Ascending aorta (tissue), 2 donors: ENCODE measurements around the gene INAVA. TPM values are rescaled to one million over a fixed set of nuclear protein-coding genes. Genes with fewer than 3 reads are reported as not detected.

ENCODE experiments used
- DNase-seq, 2 donors: peaks; one replicate each; pipeline ENCODE4 v3.0.0-alpha.2; 2019; ENCODE audit warnings: low spot score in 2 of 2
- H3K27ac ChIP-seq, 2 donors: fragments of 200-600 bp; sonication (generic); one replicate each; pipeline ENCODE4 v1.5.1; 2016 to 2017; ENCODE audit warnings: mild to moderate bottlenecking in 1 of 2
- H3K27me3 ChIP-seq: fragments of 200-600 bp; sonication (generic); one replicate; pipeline ENCODE4 v1.5.1; 2017
- H3K36me3 ChIP-seq, 2 donors: fragments of 200-600 bp; sonication (generic); one replicate each; pipeline ENCODE4 v1.5.1; 2016
- H3K4me1 ChIP-seq, 2 donors: fragments of 200-600 bp; sonication (generic); one replicate each; pipeline ENCODE4 v1.5.1; 2016 to 2017; ENCODE audit warnings: mild to moderate bottlenecking in 1 of 2
- H3K4me3 ChIP-seq, 2 donors: fragments of 200-600 bp; sonication (generic); one replicate each; pipeline ENCODE4 v1.5.1; 2016 to 2017; ENCODE audit warnings: mild to moderate bottlenecking in 1 of 2
- H3K9me3 ChIP-seq, 2 donors: fragments of 200-600 bp; sonication (generic); one replicate each; pipeline ENCODE4 v1.5.1; 2016
- intact Hi-C: fragments of 100-400 bp; cut with DNase I; formaldehyde crosslinking; loops from one replicate; pipeline ENCODE4 v1.15.1; 2023
- total RNA-seq: library from RNA; depleted of rRNA; stranded (reverse); fragments of >200 nt; gene quantifications from one replicate; pipeline ENCODE4 v1.1.0, GENCODE V29; 2016
- TF ChIP-seq, protein P1 (sequence below), 3 experiments: fragments of 200-600 bp in 2 of 3; fragments of 450-650 bp in 1 of 3; sonication (generic) in 2 of 3; IDR thresholded peaks; one replicate each; pipeline ENCODE4 v1.5.1; 2016 to 2019; ENCODE audit warnings: antibody characterized with exemption in 3 of 3, mild to moderate bottlenecking in 1 of 3, moderate library complexity in 1 of 3

Gene INAVA
- total RNA-seq, 1 donor from 2014 or later, result not detected

- TF ChIP-seq, protein P1, sequence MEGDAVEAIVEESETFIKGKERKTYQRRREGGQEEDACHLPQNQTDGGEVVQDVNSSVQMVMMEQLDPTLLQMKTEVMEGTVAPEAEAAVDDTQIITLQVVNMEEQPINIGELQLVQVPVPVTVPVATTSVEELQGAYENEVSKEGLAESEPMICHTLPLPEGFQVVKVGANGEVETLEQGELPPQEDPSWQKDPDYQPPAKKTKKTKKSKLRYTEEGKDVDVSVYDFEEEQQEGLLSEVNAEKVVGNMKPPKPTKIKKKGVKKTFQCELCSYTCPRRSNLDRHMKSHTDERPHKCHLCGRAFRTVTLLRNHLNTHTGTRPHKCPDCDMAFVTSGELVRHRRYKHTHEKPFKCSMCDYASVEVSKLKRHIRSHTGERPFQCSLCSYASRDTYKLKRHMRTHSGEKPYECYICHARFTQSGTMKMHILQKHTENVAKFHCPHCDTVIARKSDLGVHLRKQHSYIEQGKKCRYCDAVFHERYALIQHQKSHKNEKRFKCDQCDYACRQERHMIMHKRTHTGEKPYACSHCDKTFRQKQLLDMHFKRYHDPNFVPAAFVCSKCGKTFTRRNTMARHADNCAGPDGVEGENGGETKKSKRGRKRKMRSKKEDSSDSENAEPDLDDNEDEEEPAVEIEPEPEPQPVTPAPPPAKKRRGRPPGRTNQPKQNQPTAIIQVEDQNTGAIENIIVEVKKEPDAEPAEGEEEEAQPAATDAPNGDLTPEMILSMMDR (IDR thresholded peaks at IDR 0.05), result no peak
- H3K4me3 ChIP-seq, result no peak overlapping the region
- H3K36me3 ChIP-seq, result no peaks in the 10 kb centered on the region
- DNase-seq, result no peak
- H3K9me3 ChIP-seq, result no peaks in the 10 kb centered on the region
- H3K27ac ChIP-seq, result no peak overlapping the region
- no peaks in the 10 kb centered on the region for H3K4me1 ChIP-seq
- intact Hi-C loops, result no loop called here
- no peaks in the 10 kb centered on the region for H3K27me3 ChIP-seq
Observed at GRCh38 chr1:200903793-200904192, 9.1 kb downstream of the INAVA start.

DNA sequence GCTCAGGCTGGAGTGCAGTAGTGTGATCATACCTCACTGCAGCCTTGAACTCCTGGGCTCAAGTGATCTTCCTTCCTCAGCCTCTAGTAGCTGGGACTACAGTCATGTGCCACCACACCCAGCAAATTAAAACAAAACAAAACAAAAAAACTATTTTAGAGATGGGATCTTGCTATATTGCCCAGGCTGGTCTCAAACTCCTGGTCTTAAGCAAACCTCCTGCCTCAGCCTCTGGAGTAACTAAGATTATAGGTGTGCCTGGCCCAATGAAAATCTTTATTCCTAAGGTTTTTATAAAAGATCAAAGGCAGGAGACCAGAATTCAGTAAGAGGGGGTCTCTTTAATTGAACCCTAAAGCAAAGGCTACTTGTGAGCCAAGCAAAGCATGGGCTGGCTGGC, 10.1 kb downstream of the INAVA start:
- Histone ChIP-seq H3K4me3 (no peak overlapping the region), H3K9me3 (no peaks in the 10 kb centered on the region), H3K36me3 (no peaks in the 10 kb centered on the region), H3K27ac (no peak overlapping the region), H3K27me3 (no peaks in the 10 kb centered on the region), H3K4me1 (no peaks in the 10 kb centered on the region)
- intact Hi-C loops, result no loop called here
- TF ChIP-seq, protein P1 (IDR thresholded peaks at IDR 0.05), result no peak
- DNase-seq, result no peak

GRCh38 chr1:200905411-200906052, 10.8 kb downstream of the INAVA start:
- intact Hi-C loops, result no loop called here
- TF ChIP-seq, protein P1 (IDR thresholded peaks at IDR 0.05), result no peak
- no peak for DNase-seq

DNA sequence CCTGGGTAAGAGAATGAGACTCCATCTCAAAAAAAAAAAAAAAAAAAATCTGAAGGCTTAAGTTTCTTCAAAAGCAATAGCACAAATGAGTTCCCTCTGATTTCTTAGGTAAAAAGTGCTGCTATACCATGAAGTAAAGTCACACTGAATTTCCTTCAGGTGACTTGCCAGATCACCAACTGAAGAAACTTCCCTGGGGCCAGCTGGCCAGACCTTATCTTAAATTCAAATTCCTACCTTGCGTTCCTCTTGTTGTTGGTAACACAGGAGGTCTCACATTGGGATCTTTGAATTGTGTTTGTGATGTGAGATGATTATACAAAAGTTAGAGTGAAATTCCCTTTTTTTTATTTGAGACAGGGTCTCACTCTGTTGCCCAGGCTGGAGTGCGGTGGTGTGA, 11.8 kb downstream of the INAVA start:
- H3K27ac ChIP-seq, result no peak overlapping the region
- no peak for DNase-seq
- TF ChIP-seq, protein P1 (IDR thresholded peaks at IDR 0.05), result no peak
- H3K4me1 ChIP-seq, result no peaks in the 10 kb centered on the region
- intact Hi-C loops, result no loop called here
- no peaks in the 10 kb centered on the region for H3K36me3 ChIP-seq
- no peaks in the 10 kb centered on the region for H3K27me3 ChIP-seq
- no peak overlapping the region for H3K4me3 ChIP-seq
- H3K9me3 ChIP-seq, result no peaks in the 10 kb centered on the region

More at GRCh38 chr1:200905411-200906052, 10.8 kb downstream of the INAVA start:
- Histone ChIP-seq H3K4me1 (no peaks in the 10 kb centered on the region), H3K27me3 (no peaks in the 10 kb centered on the region), H3K27ac (no peak overlapping the region), H3K4me3 (no peak overlapping the region), H3K9me3 (no peaks in the 10 kb centered on the region), H3K36me3 (no peaks in the 10 kb centered on the region)

DNA sequence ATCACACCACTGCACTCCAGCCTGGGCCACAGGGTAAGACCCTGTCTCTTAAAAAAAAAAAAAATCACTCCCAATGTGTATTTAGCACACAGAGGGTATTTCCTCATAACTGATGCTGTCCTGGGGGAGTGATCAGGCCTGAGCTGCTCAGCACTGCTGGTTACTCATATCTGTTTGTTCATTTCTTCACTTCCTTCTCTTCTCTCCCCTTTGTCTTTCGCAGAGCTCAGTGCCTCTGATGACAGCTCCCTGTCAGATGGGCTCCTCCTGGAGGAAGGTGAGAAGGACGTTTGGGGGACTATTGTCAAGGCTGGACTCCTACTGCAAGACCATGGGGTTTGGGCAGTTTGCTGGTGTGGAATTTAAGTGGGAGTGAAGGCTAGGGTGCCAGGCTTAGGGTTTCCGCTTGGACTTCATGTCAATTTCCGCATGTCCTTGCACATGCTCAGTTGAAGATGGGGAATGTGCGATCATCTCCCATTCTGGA, 13.0 kb downstream of the INAVA start:
- Histone ChIP-seq H3K9me3 (no peaks in the 10 kb centered on the region), H3K4me3 (no peak overlapping the region), H3K27me3 (no peaks in the 10 kb centered on the region), H3K4me1 (no peaks in the 10 kb centered on the region), H3K36me3 (no peaks in the 10 kb centered on the region), H3K27ac (no peak overlapping the region)
- intact Hi-C loops, result no loop called here
- no peak for DNase-seq
- TF ChIP-seq, protein P1 (IDR thresholded peaks at IDR 0.05), result no peak
